ENCODE data around the gene CDC14A.
A peak's percentile ranks its signal among the peaks of the same experiment; 100 is the strongest.

CDC14A gene

DNA sequence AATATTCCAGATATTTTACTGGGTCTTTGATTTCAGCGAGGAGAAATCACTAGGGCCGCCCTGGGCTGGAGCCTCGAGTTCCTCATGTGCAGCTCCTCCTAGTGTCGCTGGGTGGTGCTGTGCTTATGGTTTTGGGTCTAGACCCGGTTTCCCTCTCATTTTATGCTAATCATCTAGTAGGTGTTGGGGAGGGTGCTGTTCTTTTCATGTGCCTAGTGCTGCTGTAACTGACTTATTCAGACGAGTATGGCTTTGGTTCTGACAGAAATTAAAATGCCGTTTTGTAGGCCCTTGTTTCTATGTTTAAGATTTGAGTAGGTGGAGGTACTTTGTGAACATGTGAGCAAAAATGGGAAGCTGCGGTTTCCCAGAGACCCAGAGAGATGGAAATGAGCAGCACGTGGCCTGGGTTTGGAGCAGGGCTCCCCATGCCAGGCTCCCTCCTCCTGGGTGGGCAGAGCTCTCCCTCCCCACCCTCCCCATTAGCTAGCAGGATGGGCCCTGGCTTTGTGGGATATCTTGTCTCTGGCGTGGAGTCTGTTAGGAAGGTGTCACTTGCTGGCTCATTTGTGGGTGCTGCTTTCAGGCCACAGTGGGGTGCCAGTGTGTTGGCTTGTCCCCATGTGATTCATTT, 111.6 kb downstream of the CDC14A start:
- no peak overlapping the region for H3K4me3 ChIP-seq (ENCODE audit: low read depth, low read length)
- no peak for DNase-seq (ENCODE audit: low read depth)

- DNase-seq (ENCODE audit: low read depth), result no peak
These were observed 117.3 kb downstream of the CDC14A start for GRCh38 chr1:100469578-100469977.

DNA sequence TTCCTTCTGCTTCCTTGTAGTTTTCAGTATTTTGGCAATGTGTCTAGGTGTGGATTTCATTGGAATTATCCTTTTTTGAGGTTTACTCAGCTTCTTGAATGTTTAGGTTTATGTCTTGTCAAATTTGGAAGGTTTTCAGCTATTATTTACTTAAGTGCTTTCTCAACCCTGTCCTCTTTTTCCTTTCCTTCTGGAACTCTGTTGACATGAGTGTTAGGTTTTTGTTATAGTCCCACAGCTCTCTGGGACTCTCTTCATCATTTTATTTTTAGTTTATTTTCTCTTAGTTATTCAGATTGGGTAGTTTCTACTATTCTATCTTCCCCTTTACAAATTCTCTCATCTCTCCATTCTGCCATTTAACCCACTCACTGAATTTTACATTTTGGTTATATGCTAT, 122.5 kb downstream of the CDC14A start:
- no peak for DNase-seq (ENCODE audit: low read depth)
- H3K4me3 ChIP-seq (ENCODE audit: low read depth, low read length), result no peak overlapping the region

More at GRCh38 chr1:100469578-100469977, 117.3 kb downstream of the CDC14A start:
- no peak overlapping the region for H3K4me3 ChIP-seq (ENCODE audit: low read depth, low read length)

- H3K4me3 ChIP-seq (ENCODE audit: low read depth, low read length), result no peak overlapping the region
- DNase-seq (ENCODE audit: low read depth), result no peak
These were observed 124.5 kb downstream of the CDC14A start for GRCh38 chr1:100476735-100477290.

DNA sequence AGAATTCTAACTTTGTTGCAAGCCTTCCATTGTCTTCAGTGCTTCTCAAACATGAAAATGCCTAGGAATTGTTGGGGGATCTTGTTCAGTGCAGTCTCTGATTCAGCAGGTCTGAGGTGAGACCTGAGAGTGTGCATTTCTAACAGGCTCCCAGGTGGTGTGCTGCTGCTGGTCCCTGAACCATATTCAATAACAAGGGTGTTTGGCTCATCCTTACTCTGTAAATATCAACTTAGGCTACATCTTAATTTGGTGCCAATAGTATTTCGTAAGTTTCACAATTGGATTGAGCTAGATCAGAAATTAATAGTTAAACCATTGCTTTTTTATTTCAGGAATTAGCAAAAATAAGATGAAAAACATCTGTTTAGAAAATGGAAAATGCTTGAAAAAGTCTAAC, 126.5 kb downstream of the CDC14A start:
- H3K4me3 ChIP-seq (ENCODE audit: low read depth, low read length), result no peak overlapping the region
- no peak for DNase-seq (ENCODE audit: low read depth)

DNA sequence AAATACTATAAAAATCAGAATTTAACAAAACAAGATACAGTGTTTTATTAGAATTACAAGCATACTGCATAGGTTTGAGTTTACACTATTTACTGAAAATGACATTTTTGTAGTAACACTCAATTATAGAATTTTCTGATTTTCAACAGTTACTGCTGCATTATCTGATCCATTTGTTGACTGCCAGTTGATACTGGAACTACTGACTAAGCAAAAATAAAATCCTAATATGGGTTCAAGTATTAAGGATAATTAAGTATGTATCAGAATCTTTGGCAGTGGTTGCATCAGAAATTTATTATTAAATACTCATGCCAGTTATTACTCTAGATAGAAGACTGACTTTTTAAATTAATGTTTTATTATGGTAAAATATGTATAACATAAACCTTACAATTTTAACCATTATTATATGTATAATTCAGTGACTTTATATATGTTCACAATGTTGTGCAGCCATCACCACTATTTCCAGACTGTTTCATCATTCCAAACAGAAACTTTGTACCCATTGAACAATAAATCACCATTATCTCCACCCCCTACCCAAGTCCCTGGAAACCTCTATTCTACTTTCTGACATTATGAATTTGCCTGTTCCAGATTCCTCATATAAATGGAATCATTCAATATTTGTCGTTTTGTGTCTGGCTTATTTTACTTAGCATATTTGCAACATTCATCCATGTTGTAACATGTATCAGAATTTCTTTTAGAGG, 127.5 kb downstream of the CDC14A start:
- no peak overlapping the region for H3K4me3 ChIP-seq (ENCODE audit: low read depth, low read length)
- DNase-seq (ENCODE audit: low read depth), result no peak

- DNase-seq (ENCODE audit: low read depth), result no peak
- no peak overlapping the region for H3K4me3 ChIP-seq (ENCODE audit: low read depth, low read length)
These were observed 129.0 kb downstream of the CDC14A start for GRCh38 chr1:100481303-100481702.

- no peak for DNase-seq (ENCODE audit: low read depth)
- no peak overlapping the region for H3K4me3 ChIP-seq (ENCODE audit: low read depth, low read length)
These were observed 129.9 kb downstream of the CDC14A start for GRCh38 chr1:100482167-100482566.

- H3K4me3 ChIP-seq (ENCODE audit: low read depth, low read length), result no peak overlapping the region
- no peak for DNase-seq (ENCODE audit: low read depth)
These were observed 130.4 kb downstream of the CDC14A start for GRCh38 chr1:100482748-100483147.

GRCh38 chr1:100483230-100483629, 130.9 kb downstream of the CDC14A start:
- no peak overlapping the region for H3K4me3 ChIP-seq (ENCODE audit: low read depth, low read length)
- no peak for DNase-seq (ENCODE audit: low read depth)

- H3K4me3 ChIP-seq (ENCODE audit: low read depth, low read length), result no peak overlapping the region
- DNase-seq (ENCODE audit: low read depth), result no peak
These were observed 133.6 kb downstream of the CDC14A start for GRCh38 chr1:100485855-100486258.

GRCh38 chr1:100494393-100495084, 142.2 kb downstream of the CDC14A start:
- no peak overlapping the region for H3K4me3 ChIP-seq (ENCODE audit: low read depth, low read length)
- DNase-seq (ENCODE audit: low read depth), result no peak

DNA sequence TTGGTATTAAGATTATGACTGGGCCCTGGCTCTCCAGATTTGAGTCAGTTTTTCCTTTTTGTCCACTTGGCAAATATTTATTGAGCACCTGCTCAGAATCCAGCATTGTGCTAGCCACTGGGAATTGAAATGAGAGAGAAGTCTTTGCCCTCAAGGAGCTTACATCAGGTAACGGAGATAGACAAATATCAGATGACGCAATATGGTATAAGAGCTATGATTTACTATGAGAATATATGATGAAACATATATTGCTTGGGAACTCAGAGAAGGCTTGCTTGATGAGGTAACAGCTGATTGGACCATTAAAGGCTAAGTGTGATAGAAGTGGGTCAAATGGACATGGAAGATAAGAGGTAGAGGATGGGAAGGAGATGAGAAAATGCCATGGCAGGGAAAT, 144.6 kb downstream of the CDC14A start:
- H3K4me3 ChIP-seq (ENCODE audit: low read depth, low read length), result no peak overlapping the region

GRCh38 chr1:100497796-100498195, 145.5 kb downstream of the CDC14A start:
- no peak overlapping the region for H3K4me3 ChIP-seq (ENCODE audit: low read depth, low read length)
- no peak for DNase-seq (ENCODE audit: low read depth)

More for the DNA sequence above, 144.6 kb downstream of the CDC14A start:
- no peak for DNase-seq (ENCODE audit: low read depth)

DNA sequence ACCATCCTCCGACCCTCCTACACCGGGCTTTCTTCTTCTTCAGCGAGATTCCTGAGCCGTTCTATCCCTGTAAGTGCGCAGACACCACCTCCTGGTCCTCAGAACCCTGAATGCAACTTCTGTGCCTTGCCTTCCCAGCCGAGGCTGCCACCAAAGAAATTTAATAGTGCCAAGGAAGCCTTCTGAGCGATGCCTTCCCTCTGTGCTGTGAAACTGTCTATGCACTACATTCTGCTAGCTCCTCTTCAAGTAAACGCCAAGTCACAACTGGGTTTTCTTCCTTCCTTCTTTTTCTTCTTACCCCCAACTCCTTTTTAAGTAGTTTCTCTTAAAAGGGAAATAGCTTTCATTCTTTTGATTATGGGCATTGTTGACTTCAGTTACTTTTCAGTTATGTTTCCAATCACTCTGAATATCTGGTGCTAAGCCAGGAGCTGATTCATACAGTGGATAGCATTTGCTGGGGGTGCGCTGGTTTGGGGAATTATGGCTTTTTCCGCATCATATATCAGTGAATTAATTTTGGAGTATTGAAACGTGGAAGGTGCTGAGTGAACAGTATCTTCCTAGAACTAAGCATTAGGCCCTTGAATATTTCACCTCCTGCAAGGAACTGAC, 147.0 kb downstream of the CDC14A start:
- no peak overlapping the region for H3K4me3 ChIP-seq (ENCODE audit: low read depth, low read length)
- no peak for DNase-seq (ENCODE audit: low read depth)

DNA sequence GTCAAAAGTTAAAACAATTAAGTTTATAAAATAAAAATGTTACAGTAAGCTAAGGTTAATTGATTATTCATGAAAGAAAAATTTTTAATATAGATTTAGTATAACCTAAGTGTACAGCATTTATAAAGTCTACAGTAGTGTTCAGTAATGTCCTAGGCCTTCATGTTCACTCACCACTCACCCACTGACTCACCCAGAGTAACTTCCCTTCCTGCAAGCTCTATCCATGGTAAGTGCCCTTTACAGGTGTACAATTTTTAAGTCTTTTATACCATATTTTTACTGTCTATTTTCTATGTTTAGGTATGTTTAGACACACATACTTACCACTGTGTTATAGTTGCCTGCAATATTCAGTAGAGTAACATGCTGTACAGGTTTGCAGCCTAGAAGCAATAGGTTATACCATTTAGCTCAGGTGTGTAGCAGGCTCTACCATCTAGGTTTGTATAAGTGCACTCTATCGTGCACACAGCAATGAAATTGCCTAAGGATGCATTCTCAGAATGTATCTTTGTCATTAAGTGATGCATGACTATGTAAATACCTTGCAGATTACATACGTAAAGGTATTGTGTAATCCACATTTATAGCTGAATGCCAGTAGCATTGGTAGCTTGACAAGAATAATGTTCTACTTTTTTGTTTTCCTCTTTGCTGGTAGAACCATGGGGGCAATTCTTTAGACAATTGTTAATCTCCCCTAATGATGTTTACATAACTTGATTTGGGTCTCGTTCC, 149.9 kb downstream of the CDC14A start:
- DNase-seq (ENCODE audit: low read depth), result peak; percentile 47
- H3K4me3 ChIP-seq (ENCODE audit: low read depth, low read length), result no peak overlapping the region

DNA sequence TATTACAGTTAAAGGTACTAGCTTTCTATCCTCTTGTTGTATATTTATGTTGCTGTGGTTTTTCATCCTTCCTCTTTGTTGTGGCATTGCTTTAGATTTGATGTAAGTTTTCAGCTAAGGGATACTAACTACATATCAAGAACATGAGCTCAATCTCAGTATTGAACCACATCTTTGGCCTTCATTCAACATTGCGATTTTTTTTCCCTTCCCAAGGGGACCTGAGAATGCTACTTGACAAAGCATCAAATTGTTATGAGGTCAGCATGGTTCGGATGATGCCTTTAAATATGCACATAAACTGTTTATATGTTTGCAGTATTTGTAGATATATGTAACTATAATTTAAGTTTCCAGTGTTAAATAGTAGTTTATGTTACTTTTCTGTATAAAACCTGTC, 153.9 kb downstream of the CDC14A start:
- no peak overlapping the region for H3K4me3 ChIP-seq (ENCODE audit: low read depth, low read length)
- peak; percentile 71 for DNase-seq (ENCODE audit: low read depth)

- no peak overlapping the region for H3K4me3 ChIP-seq (ENCODE audit: low read depth, low read length)
- no peak for DNase-seq (ENCODE audit: low read depth)
These were observed 158.1 kb downstream of the CDC14A start for GRCh38 chr1:100510451-100510850.

- no peak overlapping the region for H3K4me3 ChIP-seq (ENCODE audit: low read depth, low read length)
- DNase-seq (ENCODE audit: low read depth), result no peak
These were observed 158.8 kb downstream of the CDC14A start for GRCh38 chr1:100511058-100511457.
